GM19372 (cell line): Measurements from ENCODE around the gene PCSK6.

Experiments
- ATAC-seq: cut with Tn5 transposase; IDR thresholded peaks from one replicate; pipeline ENCODE4 v1.9.1; 2021; ENCODE audit warnings: mild to moderate bottlenecking, low read depth, moderate library complexity; ENCODE audit not compliant: unreplicated experiment

Gene PCSK6

DNA sequence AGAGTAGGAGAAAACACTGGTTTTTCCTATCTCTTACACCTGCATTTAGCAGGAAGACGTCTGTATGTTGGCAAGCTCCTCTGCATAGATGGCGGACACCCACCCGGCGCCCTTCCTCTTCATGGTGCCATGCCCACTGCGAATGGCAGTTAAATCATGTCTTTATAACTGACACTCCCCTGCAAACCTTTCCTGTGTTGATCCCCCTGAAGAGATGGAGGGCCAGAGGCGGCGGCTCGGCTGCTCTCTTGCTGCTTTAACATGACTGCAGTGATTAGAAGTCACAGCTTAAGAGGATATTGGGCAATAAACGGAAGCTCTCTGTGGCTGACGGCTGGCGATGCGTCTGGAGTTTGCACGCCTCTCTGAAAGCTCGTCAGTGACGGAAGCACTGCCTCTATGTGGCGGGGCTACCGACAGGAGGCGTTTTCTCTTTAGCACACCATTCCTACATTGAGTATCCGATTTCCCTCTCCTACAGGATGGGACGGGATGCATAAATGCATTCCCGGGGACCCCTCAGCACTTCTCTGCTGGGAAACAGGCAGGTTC is 168.9 kb downstream of the PCSK6 start:
- no peak for ATAC-seq

DNA sequence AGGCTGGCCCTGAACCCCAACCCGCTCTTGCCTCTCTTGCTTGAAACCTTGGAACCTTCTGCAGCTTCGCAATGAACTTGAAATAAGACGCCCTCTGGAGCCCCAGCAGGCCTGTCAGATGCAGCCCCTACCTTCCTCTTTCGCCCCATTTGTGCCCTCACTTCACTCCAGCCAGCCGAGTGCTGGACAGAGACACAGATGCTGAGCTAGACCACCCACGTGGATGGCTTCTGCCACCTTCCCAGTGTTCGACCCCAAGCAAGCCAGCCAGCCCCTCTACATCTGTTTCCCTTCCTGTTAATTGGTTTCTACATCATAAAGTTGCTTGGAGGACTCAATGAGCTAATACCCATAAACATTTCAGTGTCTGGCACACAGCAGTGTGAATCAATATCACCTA is 170.7 kb downstream of the PCSK6 start:
- ATAC-seq = no peak

DNA sequence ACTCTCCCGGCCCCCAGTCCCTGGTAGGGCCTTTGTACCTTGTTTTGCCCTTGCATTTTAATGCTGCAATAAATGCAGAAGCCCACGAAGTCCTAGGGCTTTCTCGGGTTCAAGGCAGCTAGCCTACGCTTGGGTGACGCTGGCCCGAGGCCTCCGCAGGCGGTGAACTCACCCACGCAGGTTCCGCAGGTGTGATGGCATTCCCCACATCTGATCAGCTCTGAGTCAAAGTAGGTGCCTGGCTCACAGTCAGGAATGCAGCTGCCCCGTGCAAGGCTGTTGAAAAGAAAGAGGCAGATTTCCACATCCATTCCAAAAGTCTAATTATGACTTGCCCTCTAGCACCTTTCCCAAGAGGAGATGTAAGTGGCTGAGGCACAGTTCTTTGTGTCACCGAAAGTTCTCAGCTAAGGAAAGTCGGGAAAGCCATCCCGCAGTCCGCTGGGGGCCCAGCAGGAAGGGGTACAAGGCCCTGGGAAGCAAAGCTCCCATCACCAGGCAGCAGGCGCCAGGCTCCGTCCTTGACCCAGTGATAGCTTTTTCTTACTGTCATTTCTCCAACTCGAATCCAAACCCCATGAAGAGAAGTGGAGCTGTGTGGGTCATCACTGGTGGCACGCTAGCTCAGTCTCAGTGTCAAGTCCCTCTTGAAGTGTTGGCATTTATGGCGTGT is 171.2 kb downstream of the PCSK6 start:
- ATAC-seq = no peak

DNA sequence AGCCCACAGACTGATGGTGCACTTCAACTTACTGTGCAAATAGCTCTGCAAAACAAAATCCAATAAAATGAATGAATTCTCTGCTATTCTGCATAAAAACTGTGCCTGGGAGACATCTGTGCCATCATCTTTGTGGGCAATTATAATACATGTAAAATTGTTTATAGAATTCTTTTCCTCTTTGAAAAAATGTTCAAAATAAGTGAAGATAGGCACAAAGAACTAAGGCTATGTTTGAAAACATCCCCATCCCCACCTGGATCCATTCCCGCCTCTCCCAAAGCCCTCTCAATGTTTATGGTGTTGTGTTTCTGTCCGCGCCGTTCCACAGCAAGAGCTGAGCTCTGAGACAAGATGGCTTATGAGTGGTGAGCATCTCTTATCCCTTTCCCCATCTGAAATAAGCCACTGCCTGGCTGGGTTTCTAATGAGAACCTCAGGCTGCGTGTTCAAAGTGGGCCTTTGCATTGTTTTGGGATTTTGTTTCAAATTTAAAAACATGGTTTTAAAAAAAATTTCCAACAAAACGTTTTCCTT is 172.1 kb downstream of the PCSK6 start:
- ATAC-seq = no peak

DNA sequence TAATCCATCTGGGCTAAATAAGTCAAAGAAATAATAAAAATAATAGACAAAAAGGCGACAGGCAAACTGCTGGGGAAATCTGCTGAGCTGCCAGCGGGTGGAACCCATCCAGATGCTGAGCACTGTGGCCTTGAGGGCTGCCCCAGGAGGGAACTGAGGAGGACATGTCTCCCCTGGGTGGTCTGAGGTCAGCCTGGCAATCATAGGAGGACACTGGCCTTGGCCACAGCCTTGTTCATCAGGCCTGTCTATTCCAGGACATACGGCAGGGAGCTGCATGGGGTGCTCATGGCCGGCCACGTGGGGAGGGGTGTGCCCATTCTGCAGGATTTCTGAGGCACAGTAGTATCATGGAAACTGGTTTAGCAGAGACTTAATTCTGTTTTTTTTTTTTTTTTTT is 173.0 kb downstream of the PCSK6 start:
- ATAC-seq = no peak

DNA sequence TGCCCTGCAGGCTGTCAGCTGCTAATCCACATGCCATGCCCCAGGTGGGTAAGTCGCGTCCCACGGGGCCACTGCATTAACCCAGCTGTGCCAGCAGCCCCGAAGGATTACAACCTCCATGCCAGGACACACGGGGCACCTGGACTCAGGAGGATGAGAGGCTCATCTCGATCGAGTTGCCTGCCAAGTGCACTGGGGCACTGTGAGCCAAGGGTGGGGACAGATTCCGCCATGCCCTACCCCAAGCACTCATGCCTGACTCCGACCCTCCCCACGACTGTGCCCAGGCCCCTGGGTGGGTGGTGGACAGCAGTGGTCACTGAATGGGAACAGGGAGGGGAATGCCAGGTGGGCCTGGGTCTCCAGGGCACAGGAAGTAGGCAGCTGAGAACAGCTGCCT is 173.8 kb downstream of the PCSK6 start:
- no peak for ATAC-seq

DNA sequence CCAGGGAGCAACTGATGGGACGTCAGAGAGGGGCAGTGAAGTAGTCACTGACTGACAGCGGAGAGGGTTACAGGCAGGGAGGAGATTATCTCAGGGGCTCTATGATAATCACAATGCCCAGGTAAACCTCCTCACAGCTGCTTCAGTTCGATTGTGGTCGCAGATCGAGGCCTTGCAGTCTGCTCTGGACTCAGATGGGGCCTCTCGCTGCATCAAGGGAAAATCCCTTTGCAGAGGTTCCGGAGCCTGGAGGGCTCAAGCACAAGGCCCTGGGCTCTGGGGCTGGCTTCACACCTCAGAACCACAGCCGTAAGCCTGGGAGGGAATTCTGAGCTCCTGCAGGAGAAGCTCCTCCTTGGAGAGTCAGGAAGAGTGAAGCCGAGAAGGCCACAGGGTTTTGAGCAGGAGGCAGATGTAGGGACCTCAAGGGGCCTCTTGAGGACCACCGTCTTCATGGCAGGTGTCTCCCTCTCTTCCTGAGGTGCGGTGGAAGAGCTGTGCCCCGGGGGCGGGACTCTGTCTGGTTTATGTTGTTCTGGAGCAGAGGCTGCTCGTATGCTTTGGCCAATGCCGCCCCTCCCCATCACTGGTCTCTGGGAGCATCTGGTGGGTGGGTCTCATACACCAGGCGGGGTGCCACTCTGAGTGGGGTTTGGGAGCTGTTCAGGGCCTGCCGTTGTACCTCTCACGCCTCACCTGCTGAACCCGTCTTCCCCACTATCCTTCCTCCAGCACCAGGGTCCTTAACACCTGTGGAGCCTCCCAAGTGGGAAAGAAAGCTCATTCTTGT is 175.0 kb downstream of the PCSK6 start:
- no peak for ATAC-seq

DNA sequence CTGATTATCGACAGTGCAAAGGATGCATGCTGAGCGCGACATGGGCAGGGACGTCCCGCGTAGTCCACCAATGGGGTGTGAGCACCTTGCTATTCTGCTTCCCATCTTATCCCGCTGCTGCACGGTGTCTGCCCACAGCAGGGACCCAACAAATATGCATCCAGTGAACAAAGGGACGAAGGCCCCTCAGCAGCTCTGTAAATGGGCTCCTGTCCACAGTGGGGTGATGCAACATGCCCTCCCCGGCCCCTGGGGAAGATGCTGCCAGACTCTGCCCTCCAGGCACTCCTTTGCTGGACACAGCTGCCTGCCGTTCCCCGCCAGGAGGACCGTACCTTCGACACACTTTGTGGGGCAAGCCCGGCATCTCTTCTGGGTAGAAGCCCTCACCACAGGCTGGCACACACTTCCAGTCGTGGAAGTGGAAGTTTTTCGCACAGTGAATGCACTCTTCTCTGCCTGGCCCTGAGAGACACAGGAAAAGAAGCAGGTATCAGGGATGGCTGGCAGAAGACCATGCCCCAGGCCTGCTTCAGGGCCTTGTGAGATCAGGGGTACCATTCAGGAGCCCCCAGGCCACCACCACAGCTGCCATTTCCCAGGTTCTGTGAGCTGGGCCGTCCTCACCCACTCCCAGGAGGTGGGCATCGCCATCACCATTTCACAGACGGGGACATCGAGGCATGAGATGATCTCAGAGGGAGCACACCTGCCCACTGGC is 176.3 kb downstream of the PCSK6 start:
- no peak for ATAC-seq

DNA sequence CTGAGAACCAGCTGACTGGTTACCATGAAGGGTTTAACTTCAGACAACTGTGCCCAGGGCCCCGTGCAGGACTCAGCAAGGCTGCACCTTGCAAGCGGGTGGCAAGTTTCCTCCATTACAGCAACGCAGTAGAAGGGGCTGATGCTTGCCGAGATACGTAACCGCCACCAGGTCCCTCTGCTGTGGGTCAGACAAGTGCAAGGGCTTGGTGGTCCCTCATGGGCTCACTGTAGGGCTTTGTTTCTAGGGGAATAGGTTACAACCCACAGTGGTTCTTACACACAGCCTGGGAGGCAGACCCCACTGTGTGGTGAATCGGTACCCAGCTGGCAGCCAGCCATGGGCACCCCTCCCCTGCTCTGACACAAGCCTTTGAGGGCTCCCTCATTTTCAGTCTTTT is 179.0 kb downstream of the PCSK6 start:
- ATAC-seq = no peak

DNA sequence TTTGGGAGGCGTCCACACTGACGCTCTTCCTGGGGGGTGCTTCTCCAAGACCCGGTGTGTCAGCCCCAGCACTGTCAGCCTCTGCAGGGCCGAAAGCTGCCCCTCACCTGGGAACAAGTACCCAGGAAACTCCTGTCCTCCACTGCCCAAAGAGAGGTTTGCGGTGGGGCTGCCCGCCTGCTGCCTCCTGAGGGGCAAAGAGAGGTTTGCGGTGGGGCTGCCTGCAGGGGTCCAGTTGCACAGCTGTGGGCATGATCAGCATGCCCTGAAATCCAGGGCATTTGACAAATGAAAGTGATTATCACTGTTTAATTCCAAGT is 179.4 kb downstream of the PCSK6 start:
- no peak for ATAC-seq

DNA sequence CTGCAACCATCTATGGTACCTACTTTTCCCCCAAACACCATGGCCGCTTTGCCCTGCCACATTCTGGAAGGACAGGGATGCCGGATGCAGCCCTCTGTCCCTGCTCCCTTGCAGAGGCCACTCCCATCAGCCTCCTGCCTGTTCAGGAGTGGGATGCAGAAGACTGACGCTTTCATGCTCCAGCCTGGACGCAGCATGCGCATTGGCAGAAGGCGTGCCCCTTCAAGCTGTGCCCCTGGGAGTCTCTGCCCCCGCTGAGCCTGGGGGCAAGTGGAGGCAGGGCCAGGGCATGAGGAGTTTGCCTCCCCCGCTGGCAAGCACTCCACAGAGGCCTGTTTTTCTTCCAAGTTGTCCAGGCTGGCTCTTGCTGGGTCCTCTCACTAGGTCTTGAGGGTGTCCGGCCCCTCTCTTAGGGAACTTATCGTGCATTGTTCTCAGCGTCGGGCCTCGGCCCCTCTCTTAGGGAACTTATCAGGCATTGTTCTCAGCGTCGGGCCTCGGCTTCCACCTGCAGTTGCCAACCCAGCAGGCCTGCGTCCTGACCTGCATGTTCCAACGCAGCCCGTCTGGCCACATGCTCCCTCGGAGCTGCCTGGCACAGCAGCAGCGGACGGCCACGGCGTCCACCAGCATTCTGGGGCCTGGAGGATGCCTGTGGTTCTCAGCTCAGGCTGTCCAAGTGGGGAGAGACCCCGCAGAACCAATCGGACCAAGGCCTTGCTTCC is 179.9 kb downstream of the PCSK6 start:
- no peak for ATAC-seq

DNA sequence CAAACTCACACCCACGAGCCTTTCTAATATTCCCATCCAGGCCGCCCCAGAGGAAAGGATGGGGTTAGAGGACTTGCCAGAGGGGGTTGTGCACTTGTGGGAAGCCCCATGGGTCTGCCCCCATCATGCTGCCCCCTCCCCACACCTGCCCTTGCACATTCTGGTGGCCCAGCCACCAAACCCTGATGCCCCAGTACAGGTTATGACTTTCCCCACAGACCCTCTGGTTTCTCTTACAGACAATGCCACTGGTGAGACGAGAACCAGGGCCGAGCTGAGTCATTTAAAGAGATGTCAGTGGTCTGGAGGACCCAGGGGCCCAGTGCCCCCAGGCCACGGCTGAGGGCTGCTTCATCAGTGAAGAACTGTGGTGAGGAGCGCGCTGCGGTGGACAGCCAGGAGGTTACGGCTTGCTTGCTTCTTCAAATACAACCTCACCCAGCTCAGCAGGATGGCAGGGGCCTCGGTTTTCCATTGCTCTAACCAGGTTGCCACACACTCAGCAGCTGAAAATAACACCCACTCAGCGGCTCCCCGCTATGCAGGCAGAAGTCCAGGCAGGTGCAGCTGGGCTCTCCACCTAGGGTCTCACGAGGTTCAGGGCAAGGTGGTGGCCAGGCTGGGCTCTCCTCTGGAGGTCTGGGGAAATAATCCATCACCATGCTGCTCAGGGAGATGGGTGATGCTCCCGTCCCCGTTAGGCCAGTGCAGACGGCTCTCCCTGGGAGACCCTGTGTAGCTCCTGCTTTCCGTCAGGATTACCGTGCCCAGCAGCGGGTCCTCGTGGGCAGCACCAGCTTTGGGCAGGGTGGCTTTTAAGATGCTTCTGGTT is 180.7 kb downstream of the PCSK6 start:
- no peak for ATAC-seq

DNA sequence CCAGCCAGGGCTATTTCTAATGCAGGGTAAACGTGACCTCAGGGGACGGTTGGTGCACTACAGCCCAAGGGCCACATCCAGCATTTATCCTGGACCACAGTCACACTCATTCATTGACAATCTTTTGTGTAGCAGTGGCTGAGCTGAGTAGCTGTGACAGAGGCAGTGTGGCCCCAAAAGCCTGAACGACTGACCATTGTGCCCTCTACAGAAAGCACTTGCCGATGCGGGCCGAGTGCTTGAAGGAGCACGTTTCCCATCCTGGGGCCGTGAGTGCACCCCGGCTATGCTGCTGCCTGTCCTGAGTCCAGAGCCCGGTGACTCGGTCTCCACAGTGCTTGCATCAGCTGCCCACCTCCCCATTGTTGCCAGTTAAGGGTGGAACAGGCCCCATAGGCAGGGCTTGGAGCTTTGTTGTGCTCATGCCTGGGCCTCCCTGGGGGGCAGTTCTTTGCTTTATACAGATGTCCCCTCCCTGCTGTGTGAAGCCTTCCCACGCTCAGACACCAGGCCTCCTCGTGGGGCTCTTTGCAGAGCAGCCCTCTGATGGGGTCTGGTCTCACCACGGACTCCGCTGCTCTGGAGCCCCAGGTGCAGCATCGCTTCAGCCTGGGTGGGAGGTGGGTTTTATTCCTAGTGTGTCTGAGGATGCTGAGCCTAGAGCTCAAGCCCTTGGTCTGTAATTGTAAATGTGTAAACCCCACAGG is 181.5 kb downstream of the PCSK6 start:
- no peak for ATAC-seq

DNA sequence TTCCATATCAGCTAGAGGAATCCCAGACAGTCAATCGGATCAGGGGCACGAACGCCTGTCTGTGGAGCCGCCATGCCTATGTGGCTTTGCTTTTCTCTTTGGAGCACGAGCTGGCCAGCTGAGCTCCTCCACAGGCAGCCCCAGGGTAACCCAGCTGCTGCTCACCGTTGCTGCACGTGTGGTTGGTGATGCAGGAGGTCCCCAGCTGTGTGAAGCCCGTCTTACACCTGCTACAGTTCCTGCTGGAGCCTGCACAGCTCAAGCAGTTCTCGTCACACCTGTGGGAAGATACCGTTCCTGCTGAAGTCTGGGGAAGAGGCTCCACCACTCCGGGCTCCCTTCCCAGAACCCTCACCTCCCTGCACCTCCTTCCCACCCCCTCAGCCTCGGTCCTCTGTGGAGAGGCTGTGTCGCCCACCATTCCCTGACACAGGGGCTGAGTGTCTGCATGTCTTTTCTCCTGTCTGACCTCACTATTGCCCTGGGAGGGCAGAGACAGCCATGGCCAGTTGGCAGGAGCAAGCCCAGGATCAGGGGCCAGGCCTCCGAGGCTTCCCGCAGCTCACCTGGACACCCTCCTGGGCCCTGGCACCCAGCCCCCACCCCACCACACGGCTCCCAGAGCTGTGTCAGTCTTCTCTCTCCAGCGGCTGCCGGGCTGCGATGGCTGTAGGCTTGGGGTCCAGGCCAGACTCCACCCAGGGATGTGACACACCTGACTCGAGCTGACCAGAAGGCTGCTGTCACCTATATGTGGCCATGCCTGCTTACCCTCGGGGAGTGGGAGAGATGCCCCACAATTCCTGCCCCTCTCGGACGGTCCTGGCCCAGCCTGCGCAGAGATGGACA is 182.2 kb downstream of the PCSK6 start:
- ATAC-seq = no peak

DNA sequence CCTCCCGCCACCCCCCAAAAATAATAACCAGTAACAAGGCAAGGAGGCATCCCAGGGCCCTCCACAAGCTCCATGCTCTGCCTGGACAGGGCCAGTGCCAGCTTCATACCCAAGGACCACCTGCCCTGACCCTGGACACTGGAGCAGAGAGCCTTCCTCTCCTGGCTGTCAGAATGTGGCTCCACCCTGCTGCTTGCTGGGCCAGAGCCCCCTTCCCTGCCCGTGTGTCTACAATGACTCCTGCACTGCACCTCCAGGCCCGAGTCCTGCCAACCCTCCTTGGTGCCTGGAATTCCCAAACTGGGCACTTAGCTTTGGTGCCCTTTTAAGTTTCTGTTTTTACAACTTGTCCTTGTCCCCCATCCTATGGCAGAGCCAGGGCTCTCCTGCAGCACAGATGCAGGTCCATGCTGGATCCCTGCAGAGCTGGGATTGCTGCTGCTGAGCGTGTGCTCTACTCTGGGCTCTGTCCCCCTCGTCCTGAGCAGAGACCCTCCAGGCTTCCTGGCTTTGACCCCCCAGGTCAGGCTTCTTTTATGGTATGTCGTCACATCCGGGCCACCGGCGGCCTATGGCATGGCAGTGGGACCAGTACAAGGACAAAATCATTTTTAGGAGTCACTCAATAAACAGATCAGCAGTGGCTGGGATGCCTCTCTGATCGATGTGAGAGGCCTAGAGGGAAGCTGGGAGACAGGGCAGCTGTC is 183.0 kb downstream of the PCSK6 start:
- ATAC-seq = no peak

DNA sequence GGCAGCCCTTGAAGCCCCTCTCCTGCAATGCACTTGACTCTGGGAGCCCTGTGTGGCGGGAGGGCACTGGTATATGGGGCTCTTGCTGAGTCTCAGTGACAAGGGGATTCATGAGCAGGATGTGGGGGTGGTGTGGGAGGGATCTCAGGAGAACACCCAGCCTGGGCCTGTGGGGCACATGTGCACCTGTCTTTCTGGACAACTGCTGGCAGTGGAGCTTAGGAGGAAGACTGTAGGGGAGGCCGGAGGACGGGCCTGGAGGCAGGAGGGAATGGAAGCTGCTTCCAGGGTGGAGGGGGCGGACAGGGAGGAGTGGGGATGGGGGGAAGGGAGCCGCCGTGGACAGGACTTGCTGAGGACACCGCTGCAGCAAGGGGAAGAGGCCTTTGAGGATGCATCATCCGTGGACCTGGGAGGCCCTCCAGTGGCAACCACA is 183.7 kb downstream of the PCSK6 start:
- no peak for ATAC-seq

DNA sequence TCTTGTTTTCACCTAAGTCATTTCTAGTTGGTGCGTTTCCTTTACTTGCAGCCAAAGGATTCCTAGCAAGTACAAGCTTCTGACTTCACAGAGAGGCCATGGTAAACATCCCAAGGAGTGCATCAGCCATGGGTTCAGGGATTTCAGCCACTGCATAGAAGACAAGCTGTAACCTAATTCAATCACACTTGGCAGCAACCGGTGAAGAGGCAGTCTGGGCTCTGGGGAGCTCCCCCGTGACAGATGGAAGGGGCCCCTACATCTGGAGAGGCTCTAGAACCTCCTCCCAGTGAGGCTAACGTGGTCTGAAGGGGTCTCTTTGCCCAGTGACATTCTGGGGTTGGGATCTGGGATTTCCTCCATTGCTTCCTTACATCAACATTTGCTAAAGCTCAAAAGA is 186.1 kb downstream of the PCSK6 start:
- ATAC-seq = no peak
